ENCODE results near the gene DPM2.

DNA sequence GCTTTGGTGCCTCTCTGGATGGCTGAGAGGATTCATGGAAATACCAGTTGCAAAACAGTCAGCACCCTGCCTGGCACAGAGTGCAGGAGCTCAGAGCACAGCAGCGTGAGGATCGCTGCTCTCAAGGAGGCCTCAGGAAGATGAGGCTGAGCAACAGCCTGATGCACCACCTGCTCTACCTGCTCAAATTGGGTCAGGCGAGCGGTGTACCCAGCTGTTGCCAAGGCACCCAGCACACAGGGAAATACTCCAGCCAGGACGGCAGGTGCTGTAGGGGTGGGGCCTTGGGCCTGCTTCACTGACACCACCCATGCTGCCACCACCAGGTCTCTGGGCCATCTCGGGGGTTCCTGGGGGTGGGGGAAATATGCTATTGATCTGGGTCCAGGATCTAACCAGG, 38.8 kb upstream of the DPM2 start:
- TF ChIP-seq POLR2AphosphoS5 (IDR thresholded peaks at IDR 0.05; ENCODE audit: low read depth, low read length) (no peak), POLR2A (IDR thresholded peaks at IDR 0.05; ENCODE audit: low read depth, low read length) (no peak)
